HG03097 (cell line): ENCODE results near the gene IQGAP2.
"Not testable (repeated sequence)": the region's sequence is repeated elsewhere in the genome, so short reads cannot be mapped to it uniquely, and the experiment has no call there.

ENCODE experiments used
- ATAC-seq: cut with Tn5 transposase; IDR thresholded peaks from one replicate; pipeline ENCODE4 v1.9.1; 2021; ENCODE audit not compliant: unreplicated experiment, low FRiP score

Gene IQGAP2

GRCh38 chr5:76733049-76733417 lies 329.9 kb downstream of the IQGAP2 start:
- no peak for ATAC-seq

GRCh38 chr5:76735762-76736545 lies 332.9 kb downstream of the IQGAP2 start:
- no peak for ATAC-seq

GRCh38 chr5:76736679-76737556 lies 333.8 kb downstream of the IQGAP2 start:
- ATAC-seq = no peak

DNA sequence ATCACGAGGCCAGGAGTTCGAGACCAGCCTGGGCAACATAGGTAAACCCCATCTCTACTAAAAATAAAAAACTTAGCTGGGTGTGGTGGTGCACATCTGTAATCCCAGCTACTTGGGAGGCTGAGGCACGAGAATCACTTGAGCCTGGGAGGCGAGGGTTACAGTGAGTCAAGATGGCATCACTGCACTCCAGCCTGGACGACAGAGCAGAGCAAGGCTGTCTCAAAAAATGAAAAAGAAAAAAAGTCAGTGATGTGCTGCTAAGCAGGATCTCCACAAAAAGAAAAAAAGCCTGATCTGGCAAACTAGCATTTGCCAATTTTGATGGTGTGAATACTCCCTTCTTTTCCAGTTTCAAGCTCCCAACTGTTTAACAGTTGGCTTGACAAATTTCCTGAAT lies 334.8 kb downstream of the IQGAP2 start:
- no peak for ATAC-seq

- ATAC-seq = not testable (repeated sequence)
Measured at GRCh38 chr5:76741506-76741905, 338.4 kb downstream of the IQGAP2 start.

DNA sequence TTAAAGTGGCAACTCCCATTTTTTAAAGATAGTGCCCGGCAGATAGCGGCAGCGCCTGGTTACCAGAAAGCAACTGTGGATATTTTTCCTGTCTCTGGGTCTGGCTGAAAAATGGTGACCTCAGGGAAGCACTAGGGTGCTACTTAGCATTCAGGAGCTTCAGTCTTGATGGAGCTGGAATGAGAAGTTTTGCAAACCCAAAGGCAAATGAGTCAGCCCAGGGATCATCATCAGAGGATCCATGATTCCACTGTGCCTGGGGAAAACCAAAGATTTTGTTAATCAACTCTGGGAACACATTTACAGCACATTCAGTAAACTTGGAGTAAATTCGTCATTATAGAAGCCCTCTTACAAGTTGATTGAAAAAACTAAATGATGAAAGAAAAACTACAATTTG lies 339.5 kb downstream of the IQGAP2 start:
- no peak for ATAC-seq

- no peak for ATAC-seq
Measured at GRCh38 chr5:76744632-76745031, 341.5 kb downstream of the IQGAP2 start.

- ATAC-seq = no peak
Measured at GRCh38 chr5:76745670-76746069, 342.6 kb downstream of the IQGAP2 start.

- no peak for ATAC-seq
Measured at GRCh38 chr5:76746677-76747076, 343.6 kb downstream of the IQGAP2 start.

- no peak for ATAC-seq
Measured at GRCh38 chr5:76747706-76748105, 344.6 kb downstream of the IQGAP2 start.

GRCh38 chr5:76751291-76751690 lies 348.2 kb downstream of the IQGAP2 start:
- ATAC-seq = no peak

DNA sequence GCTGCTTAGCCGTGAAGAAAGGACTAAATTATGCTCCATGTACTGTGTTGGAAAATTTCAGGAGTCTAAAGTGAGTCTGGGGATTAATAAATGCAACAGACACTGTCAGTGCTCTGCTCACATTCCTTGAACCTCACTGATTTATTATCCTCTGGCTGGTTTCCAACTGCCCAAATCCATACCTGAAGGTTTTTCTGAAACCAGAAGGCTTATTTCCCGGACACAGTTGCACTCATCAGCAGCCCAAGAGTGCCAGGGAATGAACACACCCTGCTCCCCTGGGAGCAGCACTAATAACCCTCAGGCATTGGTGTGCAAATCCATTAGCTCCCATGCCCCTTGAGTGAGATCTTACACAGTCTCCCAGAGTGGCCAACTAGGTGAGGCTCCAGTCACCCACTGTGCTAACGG lies 351.6 kb downstream of the IQGAP2 start:
- ATAC-seq = no peak

DNA sequence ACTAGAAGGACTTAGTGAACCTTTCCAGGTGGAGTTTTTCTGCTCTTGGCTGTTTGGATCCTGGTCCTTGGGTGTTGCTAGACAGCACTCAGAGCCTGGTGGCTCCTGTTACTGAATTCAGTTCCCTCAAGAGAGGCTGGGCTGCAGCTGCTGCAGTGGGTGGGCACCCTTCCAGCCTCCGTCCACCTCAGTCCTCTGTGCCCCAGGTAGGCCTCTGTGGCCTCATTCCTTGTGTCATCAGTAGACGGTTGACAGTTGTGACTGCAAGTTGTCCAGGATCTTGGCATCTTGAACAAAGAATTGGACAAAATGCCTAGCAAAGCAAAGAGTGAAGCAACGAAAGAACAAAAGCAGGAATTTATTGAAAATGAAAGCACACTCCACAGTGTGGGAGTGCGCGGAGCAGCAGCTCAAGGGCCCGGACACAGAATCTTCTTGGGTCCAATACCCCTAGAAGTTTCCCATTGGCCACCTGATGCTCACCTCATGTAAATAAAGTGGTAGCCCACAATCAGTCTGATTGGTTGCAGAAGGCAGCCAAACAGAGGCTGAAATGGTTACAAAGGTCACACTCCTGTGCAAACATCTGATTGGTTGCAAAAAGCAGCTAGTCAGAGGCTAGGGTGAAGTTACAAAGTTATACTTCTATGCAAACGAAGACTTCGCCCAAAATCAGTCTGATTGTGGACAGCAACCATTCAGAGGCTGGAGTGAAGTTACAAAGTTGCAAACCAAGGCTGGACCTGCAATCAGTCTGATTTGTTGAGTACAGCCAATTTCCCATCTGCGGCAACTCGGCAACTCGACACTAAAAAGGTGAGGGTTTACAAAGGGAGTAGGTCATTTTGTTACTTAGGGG lies 352.9 kb downstream of the IQGAP2 start:
- no peak for ATAC-seq

- ATAC-seq = no peak
Measured at GRCh38 chr5:76757049-76757448, 354.0 kb downstream of the IQGAP2 start.
